Esophagus muscularis mucosa (tissue), 4 donors: ENCODE results near the gene UNC5A.

ENCODE experiments used
- CTCF ChIP-seq, 3 experiments: fragments of 200-600 bp in 2 of 3; fragments of 450-650 bp in 1 of 3; sonication (generic) in 2 of 3; IDR thresholded peaks; one replicate each; pipeline ENCODE4 v1.5.1; 2017 to 2019; ENCODE audit warnings: antibody characterized with exemption in 3 of 3, mild to moderate bottlenecking in 2 of 3, moderate library complexity in 1 of 3
- EP300 ChIP-seq: sonication (generic); formaldehyde crosslinking; IDR thresholded peaks from one replicate; pipeline ENCODE4 v1.6.1; 2017; ENCODE audit warnings: antibody characterized with exemption
- POLR2A ChIP-seq: fragments of 450-650 bp; IDR thresholded peaks from one replicate; pipeline ENCODE4 v1.6.1; 2017; ENCODE audit warnings: antibody characterized with exemption, moderate library complexity, mild to moderate bottlenecking, low read depth

DNA sequence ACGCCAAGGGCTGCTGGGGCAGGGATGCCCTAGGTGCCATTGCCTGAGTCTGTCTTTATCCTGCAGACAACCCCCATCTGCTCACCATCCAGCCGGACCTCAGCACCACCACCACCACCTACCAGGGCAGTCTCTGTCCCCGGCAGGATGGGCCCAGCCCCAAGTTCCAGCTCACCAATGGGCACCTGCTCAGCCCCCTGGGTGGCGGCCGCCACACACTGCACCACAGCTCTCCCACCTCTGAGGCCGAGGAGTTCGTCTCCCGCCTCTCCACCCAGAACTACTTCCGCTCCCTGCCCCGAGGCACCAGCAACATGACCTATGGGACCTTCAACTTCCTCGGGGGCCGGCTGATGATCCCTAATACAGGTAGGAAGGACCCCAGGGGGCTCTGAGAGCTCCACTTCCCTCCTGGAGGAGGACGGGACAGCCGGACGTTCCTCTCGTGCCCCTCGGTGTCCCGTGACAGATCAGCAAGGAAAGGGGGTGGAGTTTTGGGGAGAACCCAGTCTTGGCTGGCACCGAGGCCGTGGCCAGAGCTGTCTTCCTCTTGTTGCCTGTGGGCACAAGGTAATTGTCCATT, 63.9 kb downstream of the UNC5A start:
- TF ChIP-seq CTCF (IDR thresholded peaks at IDR 0.05) (no peak), POLR2A (no peak), EP300 (no peak)
